ENCODE data around the gene PTK7.
A peak's percentile ranks its signal among the peaks of the same experiment; 100 is the strongest.

The PTK7 gene

DNA sequence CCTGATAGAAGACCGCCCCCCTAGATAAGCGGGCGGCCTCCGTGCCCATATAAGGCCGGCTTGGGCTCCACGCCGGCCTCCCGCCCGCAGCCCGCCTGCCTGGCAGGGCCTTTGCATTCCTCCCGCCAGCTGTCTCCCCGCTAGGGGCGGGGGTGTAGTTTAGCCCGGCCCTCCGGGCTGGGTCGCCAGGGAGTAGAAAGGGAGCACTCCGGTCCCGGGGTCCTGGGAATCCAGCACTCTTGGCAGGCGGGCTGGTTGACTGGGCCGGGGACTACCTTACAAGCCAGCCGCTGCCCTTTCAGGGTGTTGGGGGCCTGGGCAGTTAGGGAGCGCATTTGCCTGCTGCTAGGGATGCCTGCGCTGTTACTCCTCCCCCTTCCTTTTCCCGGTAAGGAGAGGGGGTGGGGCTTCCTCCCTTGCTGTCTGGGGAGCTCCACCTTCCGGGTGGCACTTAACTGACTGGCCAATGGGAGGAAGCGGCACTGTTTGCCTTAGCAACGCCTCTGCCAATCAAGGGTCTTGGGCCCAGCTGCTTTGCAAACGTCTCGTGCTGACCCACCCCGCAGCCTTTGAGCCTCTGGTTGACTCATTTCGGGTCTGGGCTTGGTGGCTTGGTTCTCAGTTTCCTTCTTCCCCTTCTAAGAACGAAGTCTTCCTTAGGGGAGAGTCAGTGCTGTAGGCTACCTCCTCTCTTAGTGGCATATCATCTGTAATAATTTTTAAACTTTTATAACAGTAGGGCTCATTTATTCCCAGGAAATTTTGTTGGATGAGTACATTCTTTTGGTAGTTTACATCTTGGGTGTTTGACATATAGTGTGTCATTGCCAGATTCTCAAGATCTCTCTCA, 98.4 kb downstream of the PTK7 start:
- Histone ChIP-seq H3K4me1 (ENCODE audit: low read depth, poor library complexity, severe bottlenecking) (peaks cover 34% of the 10 kb centered on the region), H3K79me2 (ENCODE audit: insufficient read depth, low read depth) (peaks cover 27% of the 10 kb centered on the region; the same call in 1 of the 2 replicates), H4K20me1 (ENCODE audit: insufficient read depth) (peaks cover 6% of the 10 kb centered on the region; the same call in 1 of the 2 replicates), H2AFZ (ENCODE audit: low read depth) (peak overlapping the region; percentile 32; the same call in 1 of the 2 replicates), H3K27me3 (ENCODE audit: insufficient read depth, low read depth) (no peaks in the 10 kb centered on the region), H3K27ac (peak overlapping the region; percentile 54), H3K9ac (no peak overlapping the region), H3K4me2 (peak overlapping the region; percentile 84), H3K4me3 (IDR thresholded peaks at IDR 0.05; ENCODE audit: insufficient read depth, low read depth, low read length) (no peak overlapping the region), H3K36me3 (ENCODE audit: insufficient read depth) (no peaks in the 10 kb centered on the region)
- TF ChIP-seq, protein P1, sequence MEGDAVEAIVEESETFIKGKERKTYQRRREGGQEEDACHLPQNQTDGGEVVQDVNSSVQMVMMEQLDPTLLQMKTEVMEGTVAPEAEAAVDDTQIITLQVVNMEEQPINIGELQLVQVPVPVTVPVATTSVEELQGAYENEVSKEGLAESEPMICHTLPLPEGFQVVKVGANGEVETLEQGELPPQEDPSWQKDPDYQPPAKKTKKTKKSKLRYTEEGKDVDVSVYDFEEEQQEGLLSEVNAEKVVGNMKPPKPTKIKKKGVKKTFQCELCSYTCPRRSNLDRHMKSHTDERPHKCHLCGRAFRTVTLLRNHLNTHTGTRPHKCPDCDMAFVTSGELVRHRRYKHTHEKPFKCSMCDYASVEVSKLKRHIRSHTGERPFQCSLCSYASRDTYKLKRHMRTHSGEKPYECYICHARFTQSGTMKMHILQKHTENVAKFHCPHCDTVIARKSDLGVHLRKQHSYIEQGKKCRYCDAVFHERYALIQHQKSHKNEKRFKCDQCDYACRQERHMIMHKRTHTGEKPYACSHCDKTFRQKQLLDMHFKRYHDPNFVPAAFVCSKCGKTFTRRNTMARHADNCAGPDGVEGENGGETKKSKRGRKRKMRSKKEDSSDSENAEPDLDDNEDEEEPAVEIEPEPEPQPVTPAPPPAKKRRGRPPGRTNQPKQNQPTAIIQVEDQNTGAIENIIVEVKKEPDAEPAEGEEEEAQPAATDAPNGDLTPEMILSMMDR (conservative IDR thresholded peaks at IDR 0.05; ENCODE audit: low read depth, low read length): no peak

DNA sequence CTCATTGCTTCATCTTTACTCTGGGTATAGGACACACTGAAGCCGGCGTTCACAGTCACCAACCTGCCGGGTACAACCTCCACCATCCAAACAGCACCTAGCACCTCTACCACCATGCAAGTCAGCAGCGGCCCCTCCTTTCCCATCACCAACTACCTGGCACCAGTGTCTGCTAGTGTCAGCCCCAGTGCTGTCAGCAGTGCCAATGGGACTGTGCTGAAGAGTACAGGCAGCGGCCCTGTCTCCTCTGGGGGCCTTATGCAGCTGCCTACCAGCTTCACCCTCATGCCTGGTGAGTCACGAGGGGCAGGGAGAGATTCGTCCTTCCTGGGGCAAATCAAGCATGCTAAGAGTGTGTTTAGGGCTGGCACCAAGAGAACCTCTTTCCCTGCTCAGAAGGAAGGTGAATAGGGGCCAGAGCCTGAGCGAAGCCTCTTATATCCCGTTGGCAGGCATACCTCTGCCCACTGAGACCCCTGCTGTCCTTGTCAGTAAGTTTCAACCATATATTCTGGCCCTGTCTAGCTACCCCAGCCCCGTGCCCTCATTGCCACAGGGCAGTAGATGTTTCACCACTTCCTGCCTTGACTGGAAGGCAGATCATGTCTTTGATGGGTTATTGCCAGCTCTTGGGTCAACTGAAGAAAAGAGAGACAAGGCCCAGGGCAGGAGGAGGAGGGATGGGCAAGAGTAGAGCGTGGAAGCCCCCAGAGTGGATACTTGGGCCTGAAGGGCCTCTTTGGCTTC, 99.7 kb downstream of the PTK7 start:
- Histone ChIP-seq H3K27ac (peak overlapping the region; percentile 54; the same call in 1 of the 2 replicates), H3K79me2 (ENCODE audit: insufficient read depth, low read depth) (peaks cover 27% of the 10 kb centered on the region; the same call in 1 of the 2 replicates), H3K4me2 (peak overlapping the region; percentile 76; the same call in 1 of the 2 replicates), H3K36me3 (ENCODE audit: insufficient read depth) (no peaks in the 10 kb centered on the region), H3K27me3 (ENCODE audit: insufficient read depth, low read depth) (no peaks in the 10 kb centered on the region), H3K4me3 (IDR thresholded peaks at IDR 0.05; ENCODE audit: insufficient read depth, low read depth, low read length) (no peak overlapping the region), H2AFZ (ENCODE audit: low read depth) (no peak overlapping the region), H3K9ac (no peak overlapping the region), H4K20me1 (ENCODE audit: insufficient read depth) (peaks cover 6% of the 10 kb centered on the region; the same call in 1 of the 2 replicates), H3K4me1 (ENCODE audit: low read depth, poor library complexity, severe bottlenecking) (peaks cover 28% of the 10 kb centered on the region)
- TF ChIP-seq, protein P1 (conservative IDR thresholded peaks at IDR 0.05; ENCODE audit: low read depth, low read length): no peak

DNA sequence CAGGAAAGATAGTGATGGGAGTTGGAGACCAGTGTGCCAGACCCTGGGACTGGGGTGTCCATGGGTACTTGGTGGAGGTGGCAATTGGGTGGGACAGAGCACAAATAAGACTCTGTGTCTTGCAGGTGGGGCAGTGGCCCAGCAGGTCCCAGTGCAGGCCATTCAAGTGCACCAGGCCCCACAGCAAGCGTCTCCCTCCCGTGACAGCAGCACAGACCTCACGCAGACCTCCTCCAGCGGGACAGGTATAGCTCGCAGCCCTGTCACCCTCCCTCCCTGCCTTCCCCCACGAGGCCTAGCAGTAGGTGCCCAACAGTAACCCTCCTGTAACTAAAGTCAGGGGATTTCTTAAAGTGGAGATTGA, 100.3 kb downstream of the PTK7 start:
- H3K27ac ChIP-seq: no peak overlapping the region
- no peak overlapping the region for H2AFZ ChIP-seq (ENCODE audit: low read depth)
- H3K4me2 ChIP-seq: no peak overlapping the region
- H3K9ac ChIP-seq: no peak overlapping the region
- H3K27me3 ChIP-seq (ENCODE audit: insufficient read depth, low read depth): no peaks in the 10 kb centered on the region
- H3K4me3 ChIP-seq (IDR thresholded peaks at IDR 0.05; ENCODE audit: insufficient read depth, low read depth, low read length): no peak overlapping the region
- peaks cover 6% of the 10 kb centered on the region; the same call in 1 of the 2 replicates for H4K20me1 ChIP-seq (ENCODE audit: insufficient read depth)
- H3K36me3 ChIP-seq (ENCODE audit: insufficient read depth): no peaks in the 10 kb centered on the region
- H3K79me2 ChIP-seq (ENCODE audit: insufficient read depth, low read depth): peaks cover 27% of the 10 kb centered on the region; the same call in 1 of the 2 replicates
- TF ChIP-seq, protein P1 (conservative IDR thresholded peaks at IDR 0.05; ENCODE audit: low read depth, low read length): no peak
- peaks cover 33% of the 10 kb centered on the region for H3K4me1 ChIP-seq (ENCODE audit: low read depth, poor library complexity, severe bottlenecking)

DNA sequence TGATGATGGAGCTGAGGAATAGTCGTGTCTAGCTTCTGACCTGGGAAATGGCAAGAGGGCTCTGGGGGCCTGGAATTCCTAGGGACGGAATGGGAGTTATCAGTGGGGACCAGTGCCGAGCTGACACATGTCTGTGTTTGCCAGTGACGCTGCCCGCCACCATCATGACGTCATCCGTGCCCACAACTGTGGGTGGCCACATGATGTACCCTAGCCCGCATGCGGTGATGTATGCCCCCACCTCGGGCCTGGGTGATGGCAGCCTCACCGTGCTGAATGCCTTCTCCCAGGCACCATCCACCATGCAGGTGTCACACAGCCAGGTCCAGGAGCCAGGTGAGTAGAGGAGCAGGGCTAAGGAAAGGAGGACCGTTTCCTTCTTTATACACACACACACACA, 102.0 kb downstream of the PTK7 start:
- Histone ChIP-seq H2AFZ (ENCODE audit: low read depth) (no peak overlapping the region), H4K20me1 (ENCODE audit: insufficient read depth) (peaks cover 6% of the 10 kb centered on the region; the same call in 1 of the 2 replicates), H3K27ac (no peak overlapping the region), H3K9ac (no peak overlapping the region), H3K4me3 (IDR thresholded peaks at IDR 0.05; ENCODE audit: insufficient read depth, low read depth, low read length) (no peak overlapping the region), H3K27me3 (ENCODE audit: insufficient read depth, low read depth) (no peaks in the 10 kb centered on the region), H3K36me3 (ENCODE audit: insufficient read depth) (no peaks in the 10 kb centered on the region), H3K4me1 (ENCODE audit: low read depth, poor library complexity, severe bottlenecking) (peaks cover 36% of the 10 kb centered on the region), H3K79me2 (ENCODE audit: insufficient read depth, low read depth) (peaks cover 21% of the 10 kb centered on the region; the same call in 1 of the 2 replicates), H3K4me2 (no peak overlapping the region)
- TF ChIP-seq, protein P1 (conservative IDR thresholded peaks at IDR 0.05; ENCODE audit: low read depth, low read length): no peak
